HCT116 (cell line): Measurements from ENCODE around the gene VWA1.

Source experiments
- CEBPB ChIP-seq: IDR thresholded peaks from 2 replicates; pipeline ENCODE4 v1.6.1; 2012; ENCODE audit warnings: low read depth
- EZH2 ChIP-seq: fragments of 200-600 bp; sonication (generic); IDR thresholded peaks from 2 replicates; pipeline ENCODE4 v1.6.1; 2017; ENCODE audit warnings: antibody characterized with exemption, mixed run types
- JUND ChIP-seq: IDR thresholded peaks from 2 replicates; pipeline ENCODE4 v1.6.1; 2012
- POLR2AphosphoS5 ChIP-seq: IDR thresholded peaks from 2 replicates; pipeline ENCODE4 v1.6.1; 2011; ENCODE audit warnings: mild to moderate bottlenecking, low read depth, low read length, moderate library complexity
- SIN3A ChIP-seq: IDR thresholded peaks from 2 replicates; pipeline ENCODE4 v1.6.1; 2012; ENCODE audit warnings: low read depth
- SRF ChIP-seq: IDR thresholded peaks from 2 replicates; pipeline ENCODE4 v1.6.1; 2012; ENCODE audit warnings: low read depth
- YY1 ChIP-seq: IDR thresholded peaks from 2 replicates; pipeline ENCODE4 v1.6.1; 2011; ENCODE audit warnings: low read length, low read depth, moderate library complexity, mild to moderate bottlenecking; ENCODE audit not compliant: insufficient replicate concordance; ENCODE audit errors: extremely low read depth
- TF ChIP-seq, protein P1 (sequence below), 3 experiments: fragments of 200-600 bp in 1 of 3; sonication (generic) in 1 of 3; IDR thresholded peaks in 2 of 3; conservative IDR thresholded peaks in 1 of 3; 2 replicates each; pipeline ENCODE4 v1.5.1; 2012 to 2017; ENCODE audit warnings: low read depth in 2 of 3, low read length in 2 of 3, antibody characterized with exemption in 1 of 3, borderline replicate concordance in 1 of 3, control low read depth in 1 of 3, mild to moderate bottlenecking in 1 of 3, mixed read lengths in 1 of 3, mixed run types in 1 of 3, moderate library complexity in 1 of 3; ENCODE audit not compliant: insufficient read depth in 1 of 3
- TF ChIP-seq, protein P2 (sequence below): IDR thresholded peaks from 2 replicates; pipeline ENCODE4 v1.6.1; 2012
- TF ChIP-seq, protein P3 (sequence below): IDR thresholded peaks from 2 replicates; pipeline ENCODE4 v1.6.1; 2012; ENCODE audit warnings: low read depth
- TF ChIP-seq, protein P4 (sequence below): IDR thresholded peaks from 2 replicates; pipeline ENCODE4 v1.6.1; 2012

DNA sequence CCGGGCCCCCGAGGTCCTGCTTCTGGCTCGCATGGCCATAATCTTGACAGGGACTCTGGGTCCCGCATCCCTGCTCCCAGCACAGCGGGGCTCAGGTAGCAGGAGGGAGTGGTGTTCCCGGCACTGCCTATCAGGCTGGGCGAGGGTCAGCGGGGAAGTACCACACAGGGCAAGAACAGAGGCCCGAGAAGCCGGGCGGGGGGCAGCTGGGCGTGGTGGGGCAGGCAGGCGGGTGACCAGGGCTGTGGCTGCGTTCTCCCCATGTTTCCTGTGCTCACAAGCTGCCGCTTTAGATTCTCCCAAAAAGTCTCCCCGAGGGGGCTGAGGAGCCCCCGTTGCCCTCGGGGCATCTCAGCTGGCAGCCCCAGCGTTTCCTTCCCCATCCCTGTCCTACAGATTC is 54.4 kb downstream of the VWA1 start:
- TF ChIP-seq, protein P1, sequence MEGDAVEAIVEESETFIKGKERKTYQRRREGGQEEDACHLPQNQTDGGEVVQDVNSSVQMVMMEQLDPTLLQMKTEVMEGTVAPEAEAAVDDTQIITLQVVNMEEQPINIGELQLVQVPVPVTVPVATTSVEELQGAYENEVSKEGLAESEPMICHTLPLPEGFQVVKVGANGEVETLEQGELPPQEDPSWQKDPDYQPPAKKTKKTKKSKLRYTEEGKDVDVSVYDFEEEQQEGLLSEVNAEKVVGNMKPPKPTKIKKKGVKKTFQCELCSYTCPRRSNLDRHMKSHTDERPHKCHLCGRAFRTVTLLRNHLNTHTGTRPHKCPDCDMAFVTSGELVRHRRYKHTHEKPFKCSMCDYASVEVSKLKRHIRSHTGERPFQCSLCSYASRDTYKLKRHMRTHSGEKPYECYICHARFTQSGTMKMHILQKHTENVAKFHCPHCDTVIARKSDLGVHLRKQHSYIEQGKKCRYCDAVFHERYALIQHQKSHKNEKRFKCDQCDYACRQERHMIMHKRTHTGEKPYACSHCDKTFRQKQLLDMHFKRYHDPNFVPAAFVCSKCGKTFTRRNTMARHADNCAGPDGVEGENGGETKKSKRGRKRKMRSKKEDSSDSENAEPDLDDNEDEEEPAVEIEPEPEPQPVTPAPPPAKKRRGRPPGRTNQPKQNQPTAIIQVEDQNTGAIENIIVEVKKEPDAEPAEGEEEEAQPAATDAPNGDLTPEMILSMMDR (IDR thresholded peaks at IDR 0.05 in 2 of 3, conservative IDR thresholded peaks at IDR 0.05 in 1 of 3; ENCODE audit: borderline replicate concordance in 1 of 3, insufficient read depth in 1 of 3, low read depth in 2 of 3, low read length in 2 of 3), result no peak
- TF ChIP-seq EZH2, result no peak
- TF ChIP-seq, protein P2, sequence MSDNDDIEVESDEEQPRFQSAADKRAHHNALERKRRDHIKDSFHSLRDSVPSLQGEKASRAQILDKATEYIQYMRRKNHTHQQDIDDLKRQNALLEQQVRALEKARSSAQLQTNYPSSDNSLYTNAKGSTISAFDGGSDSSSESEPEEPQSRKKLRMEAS, result no peak
- TF ChIP-seq, protein P3, sequence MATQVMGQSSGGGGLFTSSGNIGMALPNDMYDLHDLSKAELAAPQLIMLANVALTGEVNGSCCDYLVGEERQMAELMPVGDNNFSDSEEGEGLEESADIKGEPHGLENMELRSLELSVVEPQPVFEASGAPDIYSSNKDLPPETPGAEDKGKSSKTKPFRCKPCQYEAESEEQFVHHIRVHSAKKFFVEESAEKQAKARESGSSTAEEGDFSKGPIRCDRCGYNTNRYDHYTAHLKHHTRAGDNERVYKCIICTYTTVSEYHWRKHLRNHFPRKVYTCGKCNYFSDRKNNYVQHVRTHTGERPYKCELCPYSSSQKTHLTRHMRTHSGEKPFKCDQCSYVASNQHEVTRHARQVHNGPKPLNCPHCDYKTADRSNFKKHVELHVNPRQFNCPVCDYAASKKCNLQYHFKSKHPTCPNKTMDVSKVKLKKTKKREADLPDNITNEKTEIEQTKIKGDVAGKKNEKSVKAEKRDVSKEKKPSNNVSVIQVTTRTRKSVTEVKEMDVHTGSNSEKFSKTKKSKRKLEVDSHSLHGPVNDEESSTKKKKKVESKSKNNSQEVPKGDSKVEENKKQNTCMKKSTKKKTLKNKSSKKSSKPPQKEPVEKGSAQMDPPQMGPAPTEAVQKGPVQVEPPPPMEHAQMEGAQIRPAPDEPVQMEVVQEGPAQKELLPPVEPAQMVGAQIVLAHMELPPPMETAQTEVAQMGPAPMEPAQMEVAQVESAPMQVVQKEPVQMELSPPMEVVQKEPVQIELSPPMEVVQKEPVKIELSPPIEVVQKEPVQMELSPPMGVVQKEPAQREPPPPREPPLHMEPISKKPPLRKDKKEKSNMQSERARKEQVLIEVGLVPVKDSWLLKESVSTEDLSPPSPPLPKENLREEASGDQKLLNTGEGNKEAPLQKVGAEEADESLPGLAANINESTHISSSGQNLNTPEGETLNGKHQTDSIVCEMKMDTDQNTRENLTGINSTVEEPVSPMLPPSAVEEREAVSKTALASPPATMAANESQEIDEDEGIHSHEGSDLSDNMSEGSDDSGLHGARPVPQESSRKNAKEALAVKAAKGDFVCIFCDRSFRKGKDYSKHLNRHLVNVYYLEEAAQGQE, result no peak
- no peak for TF ChIP-seq YY1
- TF ChIP-seq SRF, result no peak
- TF ChIP-seq, protein P4, sequence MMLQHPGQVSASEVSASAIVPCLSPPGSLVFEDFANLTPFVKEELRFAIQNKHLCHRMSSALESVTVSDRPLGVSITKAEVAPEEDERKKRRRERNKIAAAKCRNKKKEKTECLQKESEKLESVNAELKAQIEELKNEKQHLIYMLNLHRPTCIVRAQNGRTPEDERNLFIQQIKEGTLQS, result no peak
- TF ChIP-seq POLR2AphosphoS5, result no peak
- no peak for TF ChIP-seq JUND
- no peak for TF ChIP-seq SIN3A
- no peak for TF ChIP-seq CEBPB
